ENCODE data around the gene ASAP3.

The ASAP3 gene

DNA sequence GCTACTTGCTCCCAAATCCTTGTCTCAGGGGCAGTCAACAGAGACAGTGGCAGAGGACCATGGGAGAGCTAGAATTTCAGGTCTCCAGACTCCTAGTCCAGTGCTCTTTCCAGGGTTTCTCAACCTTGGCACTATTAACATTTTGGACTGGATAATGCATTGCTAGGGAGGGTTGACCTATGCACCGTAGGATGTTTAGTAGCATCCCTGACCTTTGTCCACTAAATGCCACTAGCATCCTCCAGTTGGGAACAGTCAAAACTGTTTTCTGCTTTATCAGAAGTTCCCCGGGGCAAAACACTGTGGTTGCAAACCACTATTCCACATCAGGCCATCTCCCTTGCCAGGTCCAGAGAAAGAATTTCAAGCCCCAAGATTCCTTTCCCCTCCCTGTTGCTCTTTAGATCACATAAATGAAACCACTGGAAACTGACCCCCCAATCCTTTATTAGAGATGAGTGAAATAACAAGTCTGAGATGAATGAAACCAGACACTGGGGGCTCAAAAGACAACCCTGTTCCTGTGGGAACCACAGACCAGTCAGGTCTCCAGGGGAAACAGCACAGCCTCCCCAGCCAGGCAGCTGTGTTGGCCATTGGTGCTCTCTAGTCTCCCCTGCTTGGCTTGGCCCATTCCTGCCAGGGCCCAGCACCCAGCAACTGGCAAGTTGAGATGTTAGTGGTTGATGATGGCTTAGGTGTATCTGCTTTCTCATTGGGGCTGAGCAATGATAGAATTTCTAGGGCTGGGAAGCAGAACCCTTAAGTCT is 55.7 kb downstream of the ASAP3 start:
- peaks cover 8% of the 10 kb centered on the region; the same call in 1 of the 2 replicates for H3K4me1 ChIP-seq (ENCODE audit: control insufficient read depth, insufficient read depth, low read length)
- no peak overlapping the region for H3K9ac ChIP-seq (ENCODE audit: low read length)
- H3K9me3 ChIP-seq (ENCODE audit: control insufficient read depth, insufficient read depth, low read depth, low read length): no peaks in the 10 kb centered on the region
- peaks cover 51% of the 10 kb centered on the region for H3K27me3 ChIP-seq (ENCODE audit: control insufficient read depth, insufficient read depth, low read length)
- no peak overlapping the region for H3K27ac ChIP-seq (ENCODE audit: low read depth, low read length)
- H3K4me3 ChIP-seq (ENCODE audit: low read depth, low read length): no peak overlapping the region
- peaks cover 54% of the 10 kb centered on the region for H3K36me3 ChIP-seq (ENCODE audit: control insufficient read depth, insufficient read depth, low read length)

DNA sequence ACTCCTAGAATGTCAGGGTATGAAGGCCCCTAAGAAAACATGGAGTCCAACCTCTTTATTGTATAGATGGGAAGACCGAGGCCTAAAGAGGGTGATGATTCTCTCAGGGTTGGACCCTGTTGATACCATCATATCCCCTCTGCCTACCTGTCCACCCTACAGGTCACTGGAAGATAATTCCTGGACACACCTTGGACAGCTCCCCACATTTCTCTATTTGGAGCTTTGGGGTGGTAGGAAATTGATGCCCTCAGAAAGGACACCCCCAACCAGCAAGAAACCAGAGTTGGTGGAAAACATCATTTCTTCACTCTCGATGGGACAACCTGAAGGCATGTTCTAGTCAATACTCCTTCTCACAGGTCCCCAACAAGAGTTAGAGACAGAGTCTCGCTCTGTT is 56.4 kb downstream of the ASAP3 start:
- peaks cover 47% of the 10 kb centered on the region for H3K36me3 ChIP-seq (ENCODE audit: control insufficient read depth, insufficient read depth, low read length)
- no peak overlapping the region for H3K9ac ChIP-seq (ENCODE audit: low read length)
- H3K4me1 ChIP-seq (ENCODE audit: control insufficient read depth, insufficient read depth, low read length): peaks cover 14% of the 10 kb centered on the region; the same call in 1 of the 2 replicates
- no peak overlapping the region for H3K4me3 ChIP-seq (ENCODE audit: low read depth, low read length)
- H3K27ac ChIP-seq (ENCODE audit: low read depth, low read length): no peak overlapping the region
- peaks cover 59% of the 10 kb centered on the region for H3K27me3 ChIP-seq (ENCODE audit: control insufficient read depth, insufficient read depth, low read length)
- H3K9me3 ChIP-seq (ENCODE audit: control insufficient read depth, insufficient read depth, low read depth, low read length): no peaks in the 10 kb centered on the region

DNA sequence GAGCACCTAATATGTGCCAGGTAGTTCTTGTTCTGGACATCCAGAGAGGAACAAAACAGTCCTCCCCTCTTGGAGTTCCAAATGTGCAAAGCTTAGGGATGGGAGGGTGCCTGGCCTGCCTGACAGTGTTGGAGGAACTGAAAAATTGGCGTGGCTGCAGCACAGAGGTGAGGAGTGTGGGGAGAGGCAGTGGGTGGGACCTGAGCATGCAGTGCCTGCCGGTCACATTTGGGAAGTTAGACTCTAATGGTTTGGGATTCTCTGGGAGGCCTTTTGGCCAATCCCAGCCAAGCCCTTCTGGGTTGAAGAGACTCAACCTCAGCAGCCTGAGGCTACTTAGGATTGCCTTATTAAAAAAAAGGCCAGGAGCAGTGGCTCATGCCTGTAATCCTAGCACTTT is 57.2 kb downstream of the ASAP3 start:
- H3K9me3 ChIP-seq (ENCODE audit: control insufficient read depth, insufficient read depth, low read depth, low read length): no peaks in the 10 kb centered on the region
- no peak overlapping the region for H3K27ac ChIP-seq (ENCODE audit: low read depth, low read length)
- peaks cover 19% of the 10 kb centered on the region; the same call in 1 of the 2 replicates for H3K4me1 ChIP-seq (ENCODE audit: control insufficient read depth, insufficient read depth, low read length)
- H3K9ac ChIP-seq (ENCODE audit: low read length): no peak overlapping the region
- no peak overlapping the region for H3K4me3 ChIP-seq (ENCODE audit: low read depth, low read length)
- peaks cover 41% of the 10 kb centered on the region for H3K36me3 ChIP-seq (ENCODE audit: control insufficient read depth, insufficient read depth, low read length)
- peaks cover 66% of the 10 kb centered on the region for H3K27me3 ChIP-seq (ENCODE audit: control insufficient read depth, insufficient read depth, low read length)

GRCh38 chr1:23425193-23425494 is 58.8 kb downstream of the ASAP3 start:
- Histone ChIP-seq H3K27me3 (ENCODE audit: control insufficient read depth, insufficient read depth, low read length) (peaks cover 83% of the 10 kb centered on the region), H3K9ac (ENCODE audit: low read length) (peak overlapping the region; percentile 13), H3K4me3 (ENCODE audit: low read depth, low read length) (peak overlapping the region; percentile 42), H3K4me1 (ENCODE audit: control insufficient read depth, insufficient read depth, low read length) (peaks cover 19% of the 10 kb centered on the region; the same call in 1 of the 2 replicates), H3K36me3 (ENCODE audit: control insufficient read depth, insufficient read depth, low read length) (peaks cover 25% of the 10 kb centered on the region), H3K9me3 (ENCODE audit: control insufficient read depth, insufficient read depth, low read depth, low read length) (no peaks in the 10 kb centered on the region), H3K27ac (ENCODE audit: low read depth, low read length) (no peak overlapping the region)

DNA sequence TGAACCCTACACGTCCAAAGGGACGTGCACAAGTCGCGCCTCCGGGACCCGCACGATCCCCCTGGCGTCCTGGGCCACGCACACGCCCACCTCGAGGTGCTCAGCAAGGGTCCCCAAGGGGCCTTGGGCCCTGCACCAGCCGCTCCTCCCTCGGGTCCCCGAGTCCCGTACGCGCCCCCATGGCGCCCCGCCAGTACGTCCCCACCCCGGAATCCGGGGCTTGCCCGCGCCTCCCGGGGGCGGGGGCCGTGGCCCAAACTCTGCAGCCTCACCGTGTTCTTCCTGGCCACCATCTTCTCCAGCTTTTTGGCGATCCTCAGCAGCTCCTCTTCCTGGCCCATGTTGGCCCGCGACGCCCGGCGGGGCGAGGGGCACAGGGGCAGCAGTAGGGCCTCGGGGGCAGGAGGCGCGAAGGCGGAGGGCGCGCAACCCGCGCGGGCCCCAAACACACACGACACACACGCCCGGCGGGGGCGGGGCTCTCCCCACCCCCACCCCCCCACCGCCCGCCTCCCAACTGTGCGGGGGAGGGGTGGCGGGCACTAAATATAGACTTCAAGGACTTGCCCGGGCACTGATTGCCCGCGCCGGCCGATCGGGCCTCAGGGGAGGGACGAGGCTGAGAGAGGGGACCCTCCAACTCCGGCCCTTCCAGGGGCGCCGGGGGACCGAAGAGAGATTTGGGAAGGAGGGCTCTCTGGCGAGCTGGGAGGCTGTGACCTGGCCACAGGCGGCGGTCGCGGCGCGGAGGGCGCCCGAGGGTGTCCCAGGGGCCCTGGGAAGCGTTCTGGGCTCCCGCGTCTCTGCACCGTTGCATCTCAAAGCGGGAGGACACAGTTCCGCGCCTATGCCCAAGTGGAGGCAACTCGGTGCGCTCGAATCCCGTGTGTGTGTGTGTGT is 59.4 kb downstream of the ASAP3 start, which contains the start of gene TCEA3:
Gene TCEA3, minus strand, starts transcription at position 456 of the 900 bp plus-strand sequence. Its CDS starts 115 bp downstream, at position 341.
- H3K9ac ChIP-seq (ENCODE audit: low read length): peak within 1 kb of the TSS; percentile 13
- no peak within 1 kb of the TSS for H3K27ac ChIP-seq (ENCODE audit: low read depth, low read length)
- no peaks in the 10 kb centered on the region for H3K9me3 ChIP-seq (ENCODE audit: control insufficient read depth, insufficient read depth, low read depth, low read length)
- peaks cover 19% of the 10 kb centered on the region; the same call in 1 of the 2 replicates for H3K4me1 ChIP-seq (ENCODE audit: control insufficient read depth, insufficient read depth, low read length)
- H3K4me3 ChIP-seq (ENCODE audit: low read depth, low read length): peak within 1 kb of the TSS; percentile 42
- H3K27me3 ChIP-seq (ENCODE audit: control insufficient read depth, insufficient read depth, low read length): peaks cover 89% of the 10 kb centered on the region
- peaks cover 19% of the 10 kb centered on the region; the same call in 1 of the 2 replicates for H3K36me3 ChIP-seq (ENCODE audit: control insufficient read depth, insufficient read depth, low read length)

- H3K9ac ChIP-seq (ENCODE audit: low read length): peak overlapping the region; percentile 7
These were observed 60.3 kb downstream of the ASAP3 start for GRCh38 chr1:23423415-23424292.

DNA sequence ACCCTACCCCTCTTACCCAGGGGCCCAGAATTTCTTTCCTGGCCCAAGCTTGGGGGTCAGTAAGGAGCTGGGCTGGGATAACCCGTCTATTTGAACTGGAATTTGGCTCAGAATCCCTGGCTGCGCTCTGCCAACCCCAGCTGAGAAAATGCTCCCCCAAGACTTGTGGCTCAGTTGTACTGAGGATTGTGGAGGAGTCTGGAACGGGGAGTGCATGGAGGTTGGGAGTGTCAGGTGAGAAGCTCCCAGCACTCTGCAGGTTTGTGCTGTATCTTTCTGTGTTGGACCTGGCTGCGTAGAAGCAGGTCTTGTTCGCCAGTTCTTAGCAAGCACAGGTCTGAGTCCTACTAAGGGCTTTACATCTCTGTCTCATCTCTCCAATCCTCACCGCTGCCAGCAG is 61.0 kb downstream of the ASAP3 start:
- 0 out of 2 replicates have a peak, but pooled peaks cover 5% of the 10 kb centered on the region for H3K36me3 ChIP-seq (ENCODE audit: control insufficient read depth, insufficient read depth, low read length)
- peaks cover 22% of the 10 kb centered on the region; the same call in 1 of the 2 replicates for H3K4me1 ChIP-seq (ENCODE audit: control insufficient read depth, insufficient read depth, low read length)
- H3K27me3 ChIP-seq (ENCODE audit: control insufficient read depth, insufficient read depth, low read length): peaks cover 100% of the 10 kb centered on the region
- H3K9me3 ChIP-seq (ENCODE audit: control insufficient read depth, insufficient read depth, low read depth, low read length): no peaks in the 10 kb centered on the region
- no peak overlapping the region for H3K27ac ChIP-seq (ENCODE audit: low read depth, low read length)
- H3K9ac ChIP-seq (ENCODE audit: low read length): no peak overlapping the region
- H3K4me3 ChIP-seq (ENCODE audit: low read depth, low read length): no peak overlapping the region

More at GRCh38 chr1:23423415-23424292, 60.3 kb downstream of the ASAP3 start:
- no peaks in the 10 kb centered on the region for H3K9me3 ChIP-seq (ENCODE audit: control insufficient read depth, insufficient read depth, low read depth, low read length)
- H3K4me3 ChIP-seq (ENCODE audit: low read depth, low read length): peak overlapping the region; percentile 42
- peaks cover 22% of the 10 kb centered on the region; the same call in 1 of the 2 replicates for H3K4me1 ChIP-seq (ENCODE audit: control insufficient read depth, insufficient read depth, low read length)
- peaks cover 98% of the 10 kb centered on the region for H3K27me3 ChIP-seq (ENCODE audit: control insufficient read depth, insufficient read depth, low read length)
- H3K36me3 ChIP-seq (ENCODE audit: control insufficient read depth, insufficient read depth, low read length): 0 out of 2 replicates have a peak, but pooled peaks cover 11% of the 10 kb centered on the region
- H3K27ac ChIP-seq (ENCODE audit: low read depth, low read length): no peak overlapping the region

- no peak overlapping the region for H3K27ac ChIP-seq (ENCODE audit: low read depth, low read length)
- H3K4me3 ChIP-seq (ENCODE audit: low read depth, low read length): no peak overlapping the region
- H3K36me3 ChIP-seq (ENCODE audit: control insufficient read depth, insufficient read depth, low read length): 0 out of 2 replicates have a peak, but pooled peaks cover 5% of the 10 kb centered on the region
- peaks cover 100% of the 10 kb centered on the region for H3K27me3 ChIP-seq (ENCODE audit: control insufficient read depth, insufficient read depth, low read length)
- H3K9me3 ChIP-seq (ENCODE audit: control insufficient read depth, insufficient read depth, low read depth, low read length): no peaks in the 10 kb centered on the region
- H3K9ac ChIP-seq (ENCODE audit: low read length): no peak overlapping the region
- peaks cover 22% of the 10 kb centered on the region; the same call in 1 of the 2 replicates for H3K4me1 ChIP-seq (ENCODE audit: control insufficient read depth, insufficient read depth, low read length)
These were observed 61.6 kb downstream of the ASAP3 start for GRCh38 chr1:23422241-23422877.

GRCh38 chr1:23421753-23422240 is 62.2 kb downstream of the ASAP3 start:
- 0 out of 2 replicates have a peak, but pooled peaks cover 5% of the 10 kb centered on the region for H3K36me3 ChIP-seq (ENCODE audit: control insufficient read depth, insufficient read depth, low read length)
- peaks cover 100% of the 10 kb centered on the region for H3K27me3 ChIP-seq (ENCODE audit: control insufficient read depth, insufficient read depth, low read length)
- peaks cover 22% of the 10 kb centered on the region; the same call in 1 of the 2 replicates for H3K4me1 ChIP-seq (ENCODE audit: control insufficient read depth, insufficient read depth, low read length)
- no peak overlapping the region for H3K27ac ChIP-seq (ENCODE audit: low read depth, low read length)
- H3K9me3 ChIP-seq (ENCODE audit: control insufficient read depth, insufficient read depth, low read depth, low read length): no peaks in the 10 kb centered on the region
- H3K9ac ChIP-seq (ENCODE audit: low read length): no peak overlapping the region
- no peak overlapping the region for H3K4me3 ChIP-seq (ENCODE audit: low read depth, low read length)

DNA sequence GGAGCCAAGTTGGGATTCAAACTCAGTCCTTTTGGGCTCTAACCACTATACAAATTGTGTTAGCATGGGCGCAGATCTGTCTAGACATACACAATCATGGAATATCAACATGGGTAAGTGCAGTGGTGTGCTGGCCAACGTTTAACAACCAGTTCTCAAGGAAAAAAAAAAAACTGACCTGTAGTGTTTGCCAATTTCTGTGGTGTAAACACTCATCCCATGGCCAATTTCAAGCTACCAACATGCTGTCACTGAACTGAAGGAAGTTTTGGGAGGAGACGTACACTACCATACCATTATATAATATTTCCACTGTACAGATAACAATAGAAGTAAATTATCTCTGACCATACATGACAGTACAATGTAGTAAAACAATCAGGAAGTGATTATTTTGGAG is 62.6 kb downstream of the ASAP3 start:
- H3K4me1 ChIP-seq (ENCODE audit: control insufficient read depth, insufficient read depth, low read length): peaks cover 22% of the 10 kb centered on the region; the same call in 1 of the 2 replicates
- peaks cover 100% of the 10 kb centered on the region for H3K27me3 ChIP-seq (ENCODE audit: control insufficient read depth, insufficient read depth, low read length)
- H3K27ac ChIP-seq (ENCODE audit: low read depth, low read length): no peak overlapping the region
- H3K9ac ChIP-seq (ENCODE audit: low read length): no peak overlapping the region
- H3K4me3 ChIP-seq (ENCODE audit: low read depth, low read length): no peak overlapping the region
- 0 out of 2 replicates have a peak, but pooled peaks cover 4% of the 10 kb centered on the region for H3K36me3 ChIP-seq (ENCODE audit: control insufficient read depth, insufficient read depth, low read length)
- no peaks in the 10 kb centered on the region for H3K9me3 ChIP-seq (ENCODE audit: control insufficient read depth, insufficient read depth, low read depth, low read length)
